ENCODE data around the gene ARHGAP8.

GRCh38 chr22:44728761-44729324 is 23.5 kb upstream of the ARHGAP8 start:
- TF ChIP-seq EZH2 (IDR thresholded peaks at IDR 0.05) (no peak), FOXP2 (optimal IDR thresholded peaks at IDR 0.05; ENCODE audit: control extremely low read depth, extremely low read length, insufficient read depth) (no peak), POLR2AphosphoS5 (IDR thresholded peaks at IDR 0.05; ENCODE audit: borderline replicate concordance, low read depth, low read length) (no peak)

Measured in SK-N-MC (cell line).